Fibroblast of lung (primary cell): ENCODE data around the gene GOLGA6B. TPM values are rescaled to one million over a fixed set of nuclear protein-coding genes. Genes with fewer than 3 reads are reported as not detected.

Experiments
- polyA plus RNA-seq, 2 donors: library from polyadenylated mRNA; depleted of rRNA in 1 of 2; stranded (reverse) in 1 of 2; unstranded in 1 of 2; fragments of >200 nt; gene quantifications; 2 replicates each; pipeline ENCODE4 v1.2.1, GENCODE V29; 2011 to 2012; ENCODE audit warnings: missing spikeins in 1 of 2
- total RNA-seq: library from RNA; depleted of rRNA; stranded (reverse); fragments of >200 nt; gene quantifications from 2 replicates; pipeline ENCODE4 v1.2.1, GENCODE V29; 2014

Gene GOLGA6B
- total and polyA plus RNA-seq, 2 donors (not counting 1 experiment from before 2014, with no cell fraction given): not detected

Other genes with a start within 250 kb of the GOLGA6B start
- gene ARIH1, start 180.4 kb upstream of the GOLGA6B start, total RNA-seq: 15.7 and 27.9 TPM in 2 replicates
- 52.4 and 62.3 TPM in 2 replicates for gene ARIH1, start 180.4 kb upstream of the GOLGA6B start, polyA plus RNA-seq
- 0.26 TPM in 1 of 2 replicates, not detected in the other for gene HIGD2B, start 31.5 kb downstream of the GOLGA6B start, total RNA-seq
- gene HIGD2B, start 31.5 kb downstream of the GOLGA6B start, polyA plus RNA-seq: not detected in 2 replicates
- 18.7 and 27.9 TPM in 2 replicates for gene BBS4, start 31.5 kb downstream of the GOLGA6B start, total RNA-seq
- 22.9 and 29.4 TPM in 2 replicates for gene BBS4, start 31.5 kb downstream of the GOLGA6B start, polyA plus RNA-seq
- 44.7 and 59.5 TPM in 2 replicates for gene ADPGK, start 129.1 kb downstream of the GOLGA6B start, total RNA-seq
- 62.2 and 66.1 TPM in 2 replicates for gene ADPGK, start 129.1 kb downstream of the GOLGA6B start, polyA plus RNA-seq